H7 (cell line): ENCODE data around the gene FBP2. TPM values are rescaled to one million over a fixed set of nuclear protein-coding genes. Genes with fewer than 3 reads are reported as not detected.

ENCODE experiments used
- DNase-seq: peaks from one replicate; pipeline ENCODE4 v3.0.0; 2012
- H3K27me3 ChIP-seq: 2 replicates; pipeline ENCODE4 v1.6.0; 2011; ENCODE audit warnings: mild to moderate bottlenecking, low read length; ENCODE audit not compliant: control insufficient read depth, insufficient read depth
- H3K36me3 ChIP-seq: replicated peaks from 2 replicates; pipeline ENCODE4 v1.5.1; 2011; ENCODE audit warnings: low read length; ENCODE audit not compliant: control insufficient read depth, insufficient read depth
- H3K4me3 ChIP-seq: 2 replicates; pipeline ENCODE4 v1.5.1; 2011; ENCODE audit warnings: low read depth, mild to moderate bottlenecking, control low read depth, low read length, moderate library complexity; ENCODE audit not compliant: insufficient read depth
- total RNA-seq: library from RNA; depleted of rRNA; stranded (reverse); fragments of >200 nt; shearing (Covaris generic); gene quantifications from 2 replicates; pipeline ENCODE4 v1.2.3, GENCODE V29; 2014; rRNA removed

Gene FBP2
- total RNA-seq, 1 experiment from 2014 or later = not detected

- Histone ChIP-seq H3K4me3 (no peak overlapping the region), H3K27me3 (no peaks in the 10 kb centered on the region), H3K36me3 (no peaks in the 10 kb centered on the region)
- DNase-seq = no peak
Observed at GRCh38 chr9:94525396-94526035, 68.1 kb downstream of the FBP2 start.

- no peaks in the 10 kb centered on the region for H3K27me3 ChIP-seq
- no peaks in the 10 kb centered on the region for H3K36me3 ChIP-seq
- no peak for DNase-seq
- no peak overlapping the region for H3K4me3 ChIP-seq
Observed at GRCh38 chr9:94517254-94517653, 76.4 kb downstream of the FBP2 start.

DNA sequence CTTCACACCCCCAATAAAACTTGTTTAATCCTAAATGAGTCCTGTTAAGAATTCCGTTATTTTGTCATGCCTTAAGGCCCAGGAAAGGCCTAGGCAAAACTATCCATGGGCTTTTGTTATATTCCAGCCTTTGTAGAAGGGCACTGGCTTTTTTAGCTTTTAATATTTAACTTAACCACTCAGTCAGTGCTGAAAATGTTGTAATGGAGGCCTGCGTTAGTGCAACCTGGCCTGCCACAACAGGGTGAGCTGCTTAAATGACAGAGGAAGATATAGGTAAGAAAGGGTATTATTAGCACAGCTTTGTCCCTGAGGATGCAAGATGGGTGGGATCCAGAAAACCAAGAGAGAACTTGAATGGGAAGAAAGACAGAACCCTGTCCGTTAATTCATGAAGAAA lies 78.9 kb downstream of the FBP2 start:
- Histone ChIP-seq H3K27me3 (no peaks in the 10 kb centered on the region), H3K4me3 (no peak overlapping the region), H3K36me3 (no peaks in the 10 kb centered on the region)
- DNase-seq = no peak

- Histone ChIP-seq H3K36me3 (no peaks in the 10 kb centered on the region), H3K27me3 (no peaks in the 10 kb centered on the region), H3K4me3 (no peak overlapping the region)
- DNase-seq = no peak
Observed at GRCh38 chr9:94511955-94512265, 81.7 kb downstream of the FBP2 start.

- no peaks in the 10 kb centered on the region for H3K27me3 ChIP-seq
- DNase-seq = no peak
- H3K36me3 ChIP-seq = no peaks in the 10 kb centered on the region
- no peak overlapping the region for H3K4me3 ChIP-seq
Observed at GRCh38 chr9:94511134-94511954, 82.3 kb downstream of the FBP2 start.

Other genes with a start within 250 kb of the FBP2 start
- 1.3 and 2.3 TPM in 2 replicates for gene PCAT7, start 38.7 kb downstream of the FBP2 start, total RNA-seq
- gene FBP1, start 45.7 kb upstream of the FBP2 start, total RNA-seq = 5.4 and 7.5 TPM in 2 replicates
- 9.2 and 12.1 TPM in 2 replicates for gene AOPEP, start 132.9 kb upstream of the FBP2 start, total RNA-seq